ENCODE data around the gene PRDM1.

PRDM1 gene

DNA sequence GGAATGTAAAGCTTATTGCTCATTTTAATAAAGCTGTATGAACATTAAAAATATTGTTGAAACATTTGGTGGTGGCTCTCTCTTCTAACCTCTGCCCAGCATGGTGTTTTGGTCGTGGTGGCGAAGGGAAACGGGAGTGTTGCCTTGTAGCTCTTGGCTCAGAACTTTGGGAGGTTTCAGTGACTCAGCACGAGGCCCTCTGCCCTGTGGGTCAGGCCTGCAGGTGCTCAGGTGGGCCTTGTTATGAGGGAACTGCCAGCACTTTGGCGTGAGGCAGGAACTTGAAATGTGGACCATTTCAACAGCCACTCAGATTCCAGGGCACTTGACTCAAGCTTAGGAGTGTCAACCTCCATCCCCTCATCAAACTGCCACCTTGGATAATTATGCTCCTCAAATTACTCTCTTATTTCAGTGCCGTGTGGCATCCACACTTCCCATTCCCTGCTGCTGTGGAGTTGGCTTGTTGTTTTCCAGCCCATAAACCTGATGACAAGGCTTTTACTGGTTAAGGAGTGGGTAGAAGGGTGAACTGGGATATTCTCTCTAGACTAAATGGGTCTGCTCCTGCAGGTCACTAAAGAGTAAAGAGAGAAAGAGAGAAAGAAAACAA lies 36.3 kb downstream of the PRDM1 start:
- H3K27me3 ChIP-seq (ENCODE audit: insufficient read depth, low read length, poor library complexity): no peaks in the 10 kb centered on the region
- TF ChIP-seq, protein P1, sequence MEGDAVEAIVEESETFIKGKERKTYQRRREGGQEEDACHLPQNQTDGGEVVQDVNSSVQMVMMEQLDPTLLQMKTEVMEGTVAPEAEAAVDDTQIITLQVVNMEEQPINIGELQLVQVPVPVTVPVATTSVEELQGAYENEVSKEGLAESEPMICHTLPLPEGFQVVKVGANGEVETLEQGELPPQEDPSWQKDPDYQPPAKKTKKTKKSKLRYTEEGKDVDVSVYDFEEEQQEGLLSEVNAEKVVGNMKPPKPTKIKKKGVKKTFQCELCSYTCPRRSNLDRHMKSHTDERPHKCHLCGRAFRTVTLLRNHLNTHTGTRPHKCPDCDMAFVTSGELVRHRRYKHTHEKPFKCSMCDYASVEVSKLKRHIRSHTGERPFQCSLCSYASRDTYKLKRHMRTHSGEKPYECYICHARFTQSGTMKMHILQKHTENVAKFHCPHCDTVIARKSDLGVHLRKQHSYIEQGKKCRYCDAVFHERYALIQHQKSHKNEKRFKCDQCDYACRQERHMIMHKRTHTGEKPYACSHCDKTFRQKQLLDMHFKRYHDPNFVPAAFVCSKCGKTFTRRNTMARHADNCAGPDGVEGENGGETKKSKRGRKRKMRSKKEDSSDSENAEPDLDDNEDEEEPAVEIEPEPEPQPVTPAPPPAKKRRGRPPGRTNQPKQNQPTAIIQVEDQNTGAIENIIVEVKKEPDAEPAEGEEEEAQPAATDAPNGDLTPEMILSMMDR (IDR thresholded peaks at IDR 0.05; ENCODE audit: borderline replicate concordance, extremely low read depth, low read length, poor library complexity, severe bottlenecking): no peak
- no peak for TF ChIP-seq EZH2 (IDR thresholded peaks at IDR 0.05; ENCODE audit: borderline replicate concordance, low read depth, low read length, severe bottlenecking)
- H3K4me2 ChIP-seq (ENCODE audit: insufficient read depth, low read length): no peak overlapping the region
- peaks cover 8% of the 10 kb centered on the region for H3K4me1 ChIP-seq (ENCODE audit: insufficient read depth, low read length)
- H2AFZ ChIP-seq (ENCODE audit: low read depth, low read length): no peak overlapping the region
- ATAC-seq (ENCODE audit: insufficient read depth, low read depth) (no peak), DNase-seq (no peak)
- H3K79me2 ChIP-seq (ENCODE audit: insufficient read depth, low read length): no peaks in the 10 kb centered on the region
- no peak overlapping the region for H3K9ac ChIP-seq (ENCODE audit: low read depth, low read length)
- no peak overlapping the region for H3K27ac ChIP-seq (ENCODE audit: low read length)
- no peaks in the 10 kb centered on the region for H3K36me3 ChIP-seq (ENCODE audit: insufficient read depth, low read length)
- H3K4me3 ChIP-seq (ENCODE audit: low read depth in 1 of 2, low read length in 2 of 2): no peak overlapping the region
- H3K9me3 ChIP-seq (ENCODE audit: insufficient read depth, low read length, severe bottlenecking): no peaks in the 10 kb centered on the region
- H4K20me1 ChIP-seq (ENCODE audit: insufficient read depth, low read length): no peaks in the 10 kb centered on the region

DNA sequence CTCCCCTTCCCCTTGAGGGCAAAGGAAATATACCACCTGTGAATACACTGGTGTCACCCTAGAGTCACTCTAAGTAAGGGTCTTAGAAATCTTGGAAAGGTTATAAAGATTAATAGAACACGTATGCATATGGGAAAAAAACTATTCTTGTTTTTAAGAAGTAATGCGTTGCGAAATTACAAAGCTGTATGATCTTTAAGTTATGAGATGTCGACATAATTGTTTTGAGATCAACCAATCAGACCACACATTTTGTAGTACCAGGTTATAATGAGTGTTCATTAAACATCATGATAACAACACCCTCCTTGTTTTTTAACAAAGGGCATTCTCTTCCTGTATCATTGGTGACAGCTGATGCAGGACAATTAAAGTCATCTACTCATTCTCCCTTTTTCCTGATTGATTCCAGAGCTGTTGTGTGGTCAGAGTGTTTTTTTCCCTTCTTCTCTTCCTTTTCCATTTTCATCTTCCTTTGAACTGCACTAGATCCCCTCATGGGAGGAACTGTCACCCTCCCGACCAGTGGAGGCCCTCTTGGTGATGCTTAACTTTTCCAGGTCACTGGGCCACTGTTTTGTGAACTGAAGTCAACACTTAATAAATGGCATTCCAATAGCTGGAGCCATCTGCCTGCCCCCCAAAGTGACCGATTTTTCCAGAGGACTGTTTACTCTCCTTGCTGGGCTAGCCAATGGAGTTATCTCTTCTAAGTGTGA lies 37.0 kb downstream of the PRDM1 start:
- DNase-seq (no peak), ATAC-seq (ENCODE audit: insufficient read depth, low read depth) (no peak)
- Histone ChIP-seq H3K27me3 (ENCODE audit: insufficient read depth, low read length, poor library complexity) (no peaks in the 10 kb centered on the region), H3K9ac (ENCODE audit: low read depth, low read length) (no peak overlapping the region), H3K4me1 (ENCODE audit: insufficient read depth, low read length) (peaks cover 1% of the 10 kb centered on the region), H3K4me2 (ENCODE audit: insufficient read depth, low read length) (no peak overlapping the region), H3K27ac (ENCODE audit: low read length) (no peak overlapping the region), H2AFZ (ENCODE audit: low read depth, low read length) (no peak overlapping the region), H3K4me3 (ENCODE audit: low read depth in 1 of 2, low read length in 2 of 2) (no peak overlapping the region), H3K36me3 (ENCODE audit: insufficient read depth, low read length) (no peaks in the 10 kb centered on the region), H3K79me2 (ENCODE audit: insufficient read depth, low read length) (no peaks in the 10 kb centered on the region), H4K20me1 (ENCODE audit: insufficient read depth, low read length) (no peaks in the 10 kb centered on the region), H3K9me3 (ENCODE audit: insufficient read depth, low read length, severe bottlenecking) (no peaks in the 10 kb centered on the region)
- no peak for TF ChIP-seq EZH2 (IDR thresholded peaks at IDR 0.05; ENCODE audit: borderline replicate concordance, low read depth, low read length, severe bottlenecking)
- TF ChIP-seq, protein P1 (IDR thresholded peaks at IDR 0.05; ENCODE audit: borderline replicate concordance, extremely low read depth, low read length, poor library complexity, severe bottlenecking): no peak

DNA sequence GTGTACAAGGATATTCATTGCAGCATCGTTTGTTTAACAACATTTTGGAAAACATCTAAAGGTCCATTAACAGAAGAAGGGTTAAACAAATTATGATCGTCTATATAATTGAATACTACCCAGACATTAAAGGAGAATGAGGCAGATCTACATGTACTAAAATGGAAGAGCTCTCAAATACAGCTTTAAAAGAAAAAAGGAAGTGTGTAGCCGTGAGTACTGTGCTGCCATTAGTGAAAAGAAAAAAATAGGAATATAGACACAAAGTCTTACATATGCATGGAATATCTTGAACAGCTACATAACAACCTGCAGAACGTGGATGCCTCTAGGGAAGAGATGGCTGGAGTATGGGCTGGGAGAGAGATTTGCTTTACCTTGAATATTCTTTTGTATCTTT lies 37.9 kb downstream of the PRDM1 start:
- DNase-seq: no peak
- no peaks in the 10 kb centered on the region for H4K20me1 ChIP-seq (ENCODE audit: insufficient read depth, low read length)
- H3K9ac ChIP-seq (ENCODE audit: low read depth, low read length): no peak overlapping the region
- no peaks in the 10 kb centered on the region for H3K79me2 ChIP-seq (ENCODE audit: insufficient read depth, low read length)
- no peak overlapping the region for H3K27ac ChIP-seq (ENCODE audit: low read length)
- no peaks in the 10 kb centered on the region for H3K36me3 ChIP-seq (ENCODE audit: insufficient read depth, low read length)
- TF ChIP-seq EZH2 (IDR thresholded peaks at IDR 0.05; ENCODE audit: borderline replicate concordance, low read depth, low read length, severe bottlenecking): no peak
- TF ChIP-seq, protein P1 (IDR thresholded peaks at IDR 0.05; ENCODE audit: borderline replicate concordance, extremely low read depth, low read length, poor library complexity, severe bottlenecking): no peak
- H2AFZ ChIP-seq (ENCODE audit: low read depth, low read length): no peak overlapping the region
- H3K9me3 ChIP-seq (ENCODE audit: insufficient read depth, low read length, severe bottlenecking): no peaks in the 10 kb centered on the region
- no peak for ATAC-seq (ENCODE audit: insufficient read depth, low read depth)
- H3K27me3 ChIP-seq (ENCODE audit: insufficient read depth, low read length, poor library complexity): no peaks in the 10 kb centered on the region
- no peak overlapping the region for H3K4me3 ChIP-seq (ENCODE audit: low read depth in 1 of 2, low read length in 2 of 2)
- H3K4me1 ChIP-seq (ENCODE audit: insufficient read depth, low read length): no peaks in the 10 kb centered on the region
- no peak overlapping the region for H3K4me2 ChIP-seq (ENCODE audit: insufficient read depth, low read length)

Measured in DND-41 (cell line).